ENCODE results near the gene ZNF335.
A peak's percentile ranks its signal among the peaks of the same experiment; 100 is the strongest.
"Not testable (repeated sequence)": the region's sequence is repeated elsewhere in the genome, so short reads cannot be mapped to it uniquely, and the experiment has no call there.

The ZNF335 gene

DNA sequence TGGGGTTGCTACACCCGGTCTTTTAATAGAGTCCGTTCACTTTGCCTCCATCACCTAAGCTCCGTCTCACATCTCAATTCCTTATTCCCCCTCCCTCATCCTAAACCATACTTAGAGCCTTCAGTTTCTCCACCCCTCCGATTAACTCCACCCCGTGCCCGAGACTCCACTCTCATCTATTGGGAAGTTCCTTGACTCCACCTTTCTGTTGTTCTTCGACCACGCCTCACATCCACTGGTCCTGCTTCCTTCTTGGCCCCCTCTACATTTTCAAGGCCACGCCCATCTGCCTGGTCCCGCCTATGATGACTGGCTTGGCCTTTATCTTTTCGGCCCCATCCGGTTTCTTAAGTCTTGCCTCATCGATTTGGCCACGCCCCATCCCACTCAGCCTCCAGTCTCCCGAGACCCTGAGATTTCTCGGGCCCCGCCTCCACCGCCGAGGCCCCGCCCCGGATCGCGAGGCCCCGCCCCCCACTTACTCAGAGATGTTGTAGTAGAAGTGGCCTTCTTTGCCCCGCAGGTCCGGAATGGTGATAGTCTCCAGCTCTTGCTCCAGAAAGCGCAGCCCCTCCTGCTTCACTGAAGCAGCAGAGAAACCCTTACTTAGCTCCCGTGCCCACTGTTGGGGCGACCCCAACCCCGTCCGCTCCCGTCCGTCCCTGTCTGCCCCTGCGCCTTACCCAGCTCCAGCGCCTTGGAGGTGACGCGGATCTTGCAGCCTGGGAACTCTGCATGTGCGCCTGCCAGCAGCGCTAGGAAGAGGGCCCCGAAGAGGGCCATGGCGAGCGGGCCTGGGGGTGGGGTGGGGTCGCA lies 61.1 kb downstream of the ZNF335 start:
- DNase-seq (ENCODE audit: low spot score): peak; percentile 93

DNA sequence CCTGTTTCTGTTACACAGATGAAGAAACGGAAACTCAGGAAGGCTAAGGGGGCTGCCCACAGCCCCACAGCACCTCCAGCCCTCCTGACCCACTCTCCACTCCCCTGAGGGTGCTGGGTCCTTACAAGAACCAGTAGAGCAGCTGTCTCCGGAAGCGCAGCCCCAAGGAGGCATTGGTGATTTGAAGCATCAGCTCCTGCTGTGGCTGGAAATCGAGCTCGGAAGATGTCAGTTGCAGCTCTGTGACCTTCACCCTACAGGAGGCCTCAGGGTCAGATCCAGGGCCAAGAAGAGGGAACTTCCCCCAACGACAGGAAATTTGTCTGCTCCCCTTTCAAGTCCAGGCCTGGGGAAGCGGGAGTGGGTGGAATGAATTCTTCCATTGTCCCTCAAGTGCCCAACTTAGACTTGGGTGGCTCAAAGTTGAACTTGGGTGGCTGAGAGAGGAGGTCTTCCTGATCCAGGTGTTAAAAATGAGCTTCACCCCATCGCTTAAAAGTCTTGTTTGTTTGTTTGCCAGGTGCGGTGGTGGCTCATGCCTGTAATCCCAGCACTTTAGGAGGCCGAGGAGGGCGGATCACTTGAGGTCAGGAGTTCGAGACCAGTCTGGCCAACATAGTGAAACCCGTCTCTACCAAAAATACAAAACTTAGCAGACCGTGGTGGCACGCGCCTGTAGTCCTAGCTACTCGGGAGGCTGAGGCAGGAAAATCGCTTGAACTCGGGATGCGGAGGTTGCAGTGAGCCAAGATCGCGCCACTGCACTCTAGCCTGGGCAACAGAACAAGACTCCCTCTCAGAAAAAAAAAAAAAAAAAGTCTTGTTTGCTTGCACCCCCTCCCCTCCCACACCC lies 62.0 kb downstream of the ZNF335 start:
- DNase-seq (ENCODE audit: low spot score): no peak

DNA sequence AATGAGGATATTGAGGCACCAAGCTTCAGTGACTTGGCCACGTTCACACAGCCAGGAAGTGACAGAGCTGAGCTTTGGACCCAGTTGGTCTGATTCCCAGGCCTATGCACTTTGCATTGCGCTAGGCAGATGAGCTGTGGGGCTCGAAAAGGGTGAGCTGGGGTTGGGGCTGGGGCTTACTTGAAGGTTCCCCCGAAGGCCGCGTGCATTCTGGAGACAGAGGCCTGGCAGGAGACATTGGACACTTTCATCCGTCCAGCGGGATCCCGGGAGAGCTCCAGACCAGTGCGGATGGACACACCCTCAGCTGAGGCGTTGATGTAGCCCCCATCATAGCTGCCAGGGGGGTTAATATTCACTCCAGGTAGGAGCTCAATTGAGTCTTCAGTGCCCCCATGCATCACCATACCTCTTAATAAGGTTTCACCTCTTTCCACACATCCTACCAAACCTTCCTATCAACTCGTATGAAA lies 62.6 kb downstream of the ZNF335 start:
- DNase-seq (ENCODE audit: low spot score): no peak

DNA sequence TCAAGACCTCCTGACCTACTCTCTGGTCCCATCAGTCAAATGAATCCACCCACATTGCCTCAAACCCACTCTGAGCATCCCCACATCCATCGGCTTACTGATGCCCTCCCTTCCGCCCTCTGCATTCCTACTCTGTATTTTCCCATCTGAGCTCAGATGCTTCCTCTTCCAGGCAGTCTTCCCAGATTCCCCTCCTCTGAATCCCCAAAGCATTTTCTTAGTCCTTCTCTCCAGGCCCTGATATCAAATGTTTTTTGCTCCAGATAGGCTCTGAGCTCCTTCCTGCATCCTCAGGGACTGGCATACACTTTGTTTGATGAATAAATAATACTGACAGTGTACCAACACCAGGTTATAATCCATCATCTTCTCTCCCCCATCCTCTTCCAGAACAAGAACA lies 63.9 kb downstream of the ZNF335 start:
- no peak for DNase-seq (ENCODE audit: low spot score)

DNA sequence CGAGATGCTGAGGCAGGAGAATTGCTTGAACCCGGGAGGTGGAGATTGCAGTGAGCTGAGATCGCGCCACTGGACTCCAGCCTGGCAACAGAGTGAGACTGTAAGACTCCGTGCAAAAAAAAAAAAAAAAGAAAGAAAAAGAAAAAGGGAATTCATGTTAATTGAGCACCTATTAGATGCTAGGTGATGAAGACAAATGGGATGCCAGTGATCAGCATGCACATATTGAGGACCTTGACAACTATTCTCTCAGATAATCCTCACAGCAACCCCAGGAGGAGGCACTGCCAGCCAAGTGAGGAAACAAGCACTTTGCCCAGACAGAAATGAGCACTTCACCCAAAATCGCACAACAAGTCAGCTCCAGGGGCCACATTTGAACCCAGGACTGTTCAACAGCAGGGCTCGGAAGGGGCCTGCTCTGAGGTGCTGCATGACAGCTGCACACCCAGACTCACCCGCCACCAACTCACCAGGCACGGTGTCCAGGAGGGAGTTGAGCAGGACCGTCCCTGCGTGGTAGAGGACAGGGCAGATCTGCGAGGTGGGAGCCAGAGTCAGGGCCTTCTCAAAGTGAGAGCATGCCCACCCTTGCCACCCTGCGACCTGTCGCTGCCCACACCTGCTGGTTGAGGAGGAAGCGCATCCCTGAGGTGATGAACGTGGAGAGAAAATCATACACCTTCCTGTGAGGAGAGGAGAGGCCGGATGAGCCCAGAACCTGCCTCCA lies 64.6 kb downstream of the ZNF335 start:
- no peak for DNase-seq (ENCODE audit: low spot score)

DNA sequence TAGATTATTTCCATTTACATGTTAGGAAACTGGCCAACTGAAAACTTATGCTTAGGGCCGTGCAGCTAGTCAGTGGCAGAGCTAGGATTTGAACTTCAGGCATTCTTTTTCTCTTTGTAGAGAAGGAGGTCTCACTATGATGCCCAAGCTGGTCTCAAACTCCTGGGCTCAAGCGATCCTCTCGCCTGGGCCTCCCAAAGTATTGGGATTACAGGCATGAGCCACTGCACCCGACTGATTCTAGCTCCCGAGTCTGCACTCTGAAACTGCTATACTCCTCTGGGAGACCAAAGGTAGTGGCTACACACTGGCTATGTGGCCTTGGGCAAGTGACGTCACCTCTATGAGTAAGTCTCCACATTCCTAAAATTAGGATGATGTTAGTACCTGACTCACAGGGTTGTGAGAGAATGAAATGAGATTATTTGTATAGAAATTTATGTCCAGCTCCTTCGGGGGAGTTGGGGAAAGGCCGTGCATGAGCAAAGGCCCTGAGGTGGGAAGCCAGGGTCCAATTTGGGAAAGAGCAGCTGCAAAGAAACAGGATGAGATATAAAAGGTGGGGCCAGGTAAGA lies 66.4 kb downstream of the ZNF335 start:
- DNase-seq (ENCODE audit: low spot score): no peak

DNA sequence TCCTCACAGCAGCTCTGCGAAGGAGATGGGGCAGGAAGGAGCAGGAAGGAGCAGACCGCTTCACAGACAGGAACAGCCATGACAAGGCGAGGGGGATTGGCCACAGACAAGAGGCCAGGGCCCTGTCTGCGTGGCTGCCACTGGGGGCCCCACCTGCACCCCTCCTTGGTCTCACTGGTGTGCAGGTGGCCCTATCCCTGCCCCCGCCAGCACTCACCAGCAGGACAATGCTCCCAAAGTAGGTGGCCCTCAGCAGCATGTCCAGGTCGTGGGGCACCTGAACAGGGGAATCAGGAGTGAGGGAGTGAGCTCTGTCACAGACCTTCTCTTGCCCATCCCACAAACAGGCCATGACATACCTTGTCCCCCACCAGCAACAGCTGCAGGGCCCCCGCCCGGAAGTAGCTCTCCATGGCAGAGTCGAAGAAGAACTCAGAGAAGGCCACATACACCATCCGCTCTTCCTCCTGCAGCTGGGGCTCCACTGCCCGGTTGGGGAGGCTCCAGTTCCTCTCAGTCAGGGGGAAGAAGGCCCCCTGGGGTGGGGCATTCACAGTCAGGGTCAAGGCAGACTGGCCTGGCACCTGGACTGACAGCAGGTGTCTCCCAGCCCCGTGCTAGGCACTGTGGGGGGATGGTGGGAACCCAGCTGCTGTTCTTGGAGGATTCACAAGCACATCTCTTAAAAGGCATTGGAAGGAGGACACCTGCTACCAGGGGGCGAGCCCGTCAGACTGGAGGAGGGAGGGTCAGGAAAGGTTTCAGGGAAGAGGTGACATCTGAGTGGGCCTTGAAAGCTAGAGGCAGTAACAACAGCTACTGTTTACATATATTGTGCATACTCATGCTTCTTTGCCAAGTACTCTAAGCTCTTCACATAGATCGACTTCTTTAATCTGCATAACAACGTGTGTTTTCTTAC lies 67.2 kb downstream of the ZNF335 start:
- DNase-seq (ENCODE audit: low spot score): no peak

DNA sequence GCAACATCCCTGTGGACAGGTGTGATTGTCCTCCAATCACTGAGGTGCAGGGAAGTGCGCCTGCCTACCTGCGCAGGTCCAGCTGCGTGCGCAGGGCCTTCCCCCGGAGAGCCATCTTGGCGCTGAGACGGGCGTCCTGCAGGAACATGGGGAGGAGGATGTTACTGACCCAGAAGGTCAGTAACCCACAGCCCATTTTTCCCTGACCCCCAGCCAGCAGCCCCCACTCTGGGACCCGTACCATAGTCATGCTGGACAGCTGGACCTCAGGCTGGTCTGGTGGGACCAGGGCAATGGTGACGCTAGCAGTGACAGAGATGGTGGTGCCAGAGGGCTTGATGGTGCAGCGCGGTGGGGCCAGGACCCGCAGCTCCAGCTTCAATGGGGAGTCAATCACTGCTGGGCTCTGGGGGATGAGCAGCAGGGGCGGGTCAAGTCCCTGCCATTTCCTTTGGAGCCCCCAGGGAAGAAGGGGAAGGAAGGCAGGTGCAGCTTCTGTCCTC lies 69.8 kb downstream of the ZNF335 start:
- DNase-seq (ENCODE audit: low spot score): no peak

DNA sequence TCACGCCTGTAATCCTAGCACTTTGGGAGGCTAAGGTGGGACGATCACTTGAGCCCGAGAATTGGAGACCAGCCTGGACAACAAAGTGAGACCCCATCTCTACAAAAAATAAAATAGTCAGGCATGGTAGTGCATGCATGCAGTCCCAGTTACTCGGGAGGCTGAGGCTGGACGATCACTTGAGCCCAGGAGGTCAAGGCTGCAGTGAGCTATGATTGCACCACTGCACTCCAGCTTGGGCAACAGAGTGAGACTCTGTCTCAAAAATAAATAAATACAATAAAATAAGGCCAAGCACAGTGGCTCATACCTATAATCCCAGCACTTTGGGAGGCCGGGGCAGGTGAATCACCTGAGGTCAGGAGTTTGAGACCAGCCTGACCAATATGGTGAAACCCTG lies 70.7 kb downstream of the ZNF335 start:
- not testable (repeated sequence) for DNase-seq (ENCODE audit: low spot score)

DNA sequence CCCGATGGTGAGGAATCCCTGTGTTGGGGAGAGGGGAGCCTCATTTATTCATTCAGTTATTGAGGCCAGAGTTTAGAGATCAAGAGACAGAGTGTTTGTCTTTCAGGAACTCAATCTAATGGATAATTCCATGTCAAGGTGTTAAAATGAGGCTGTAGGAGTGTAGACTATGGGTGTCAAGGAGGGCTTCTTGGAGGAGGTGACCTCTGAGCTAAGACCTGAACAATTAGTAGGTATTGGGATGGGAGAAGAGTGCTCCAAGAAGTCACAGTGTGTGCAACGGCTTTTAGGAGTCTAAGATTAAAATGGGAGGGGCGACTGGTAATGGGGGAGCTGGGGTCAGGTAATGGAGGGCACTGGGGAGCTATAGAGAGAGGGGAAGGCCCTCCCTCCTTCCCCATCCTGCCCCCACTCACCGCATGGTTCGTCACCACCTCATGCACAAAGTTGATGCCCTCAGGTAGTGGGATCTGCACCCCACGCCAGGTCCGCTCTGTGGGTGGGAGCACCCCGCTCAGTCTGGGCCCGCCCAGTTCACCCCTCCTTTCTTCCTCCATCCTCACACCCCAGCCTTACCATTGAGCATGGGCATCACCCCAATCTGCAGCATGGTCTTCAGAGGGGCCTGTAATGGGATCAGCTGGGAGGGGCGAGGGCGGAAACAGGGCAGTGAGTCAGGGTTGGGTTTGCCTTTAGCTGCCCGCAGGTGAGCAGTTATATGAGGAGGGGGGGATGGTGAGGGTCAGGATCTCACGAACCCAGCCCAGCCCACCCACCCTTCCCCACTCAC lies 72.8 kb downstream of the ZNF335 start:
- no peak for DNase-seq (ENCODE audit: low spot score)
